Measurements from ENCODE around the gene PLSCR3.

DNA sequence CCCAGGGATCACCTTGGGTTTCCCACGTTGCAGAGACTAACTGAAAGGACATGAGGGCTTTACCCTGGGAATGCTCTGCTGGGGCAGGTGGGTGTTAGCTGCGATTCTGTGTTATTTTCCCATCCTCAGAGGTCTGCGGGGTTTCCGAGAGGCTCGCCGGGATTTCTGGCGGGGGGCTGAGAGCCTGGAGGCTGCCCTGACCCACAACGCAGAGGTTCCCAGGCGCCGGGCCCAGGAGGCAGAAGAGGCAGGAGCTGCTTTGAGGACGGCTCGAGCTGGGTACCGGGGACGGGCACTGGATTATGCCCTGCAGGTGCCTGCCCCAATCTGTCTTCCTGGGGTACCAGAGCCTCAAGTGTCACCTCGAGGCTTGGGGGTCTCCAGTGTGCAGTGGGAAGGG is 51.1 kb downstream of the PLSCR3 start:
- TF ChIP-seq, protein P1, sequence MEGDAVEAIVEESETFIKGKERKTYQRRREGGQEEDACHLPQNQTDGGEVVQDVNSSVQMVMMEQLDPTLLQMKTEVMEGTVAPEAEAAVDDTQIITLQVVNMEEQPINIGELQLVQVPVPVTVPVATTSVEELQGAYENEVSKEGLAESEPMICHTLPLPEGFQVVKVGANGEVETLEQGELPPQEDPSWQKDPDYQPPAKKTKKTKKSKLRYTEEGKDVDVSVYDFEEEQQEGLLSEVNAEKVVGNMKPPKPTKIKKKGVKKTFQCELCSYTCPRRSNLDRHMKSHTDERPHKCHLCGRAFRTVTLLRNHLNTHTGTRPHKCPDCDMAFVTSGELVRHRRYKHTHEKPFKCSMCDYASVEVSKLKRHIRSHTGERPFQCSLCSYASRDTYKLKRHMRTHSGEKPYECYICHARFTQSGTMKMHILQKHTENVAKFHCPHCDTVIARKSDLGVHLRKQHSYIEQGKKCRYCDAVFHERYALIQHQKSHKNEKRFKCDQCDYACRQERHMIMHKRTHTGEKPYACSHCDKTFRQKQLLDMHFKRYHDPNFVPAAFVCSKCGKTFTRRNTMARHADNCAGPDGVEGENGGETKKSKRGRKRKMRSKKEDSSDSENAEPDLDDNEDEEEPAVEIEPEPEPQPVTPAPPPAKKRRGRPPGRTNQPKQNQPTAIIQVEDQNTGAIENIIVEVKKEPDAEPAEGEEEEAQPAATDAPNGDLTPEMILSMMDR (conservative IDR thresholded peaks at IDR 0.05 in 1 of 2, IDR thresholded peaks at IDR 0.05 in 1 of 2; ENCODE audit: extremely low read depth in 1 of 2, insufficient read depth in 1 of 2, low read depth in 1 of 2, low read length in 2 of 2) = no peak
- no peak for TF ChIP-seq EZH2 (IDR thresholded peaks at IDR 0.05; ENCODE audit: borderline replicate concordance, low read length)
